Neural progenitor cell (in vitro differentiated cells): ENCODE data around the gene RDH11.

Source experiments
- CTCF ChIP-seq: fragments of 200-600 bp; sonication (generic); IDR thresholded peaks from 2 replicates; pipeline ENCODE4 v1.5.1; 2017; ENCODE audit warnings: antibody characterized with exemption, mild to moderate bottlenecking
- EZH2 ChIP-seq: fragments of 200-600 bp; sonication (generic); IDR thresholded peaks from 2 replicates; pipeline ENCODE4 v1.6.1; 2017; ENCODE audit warnings: antibody characterized with exemption, mild to moderate bottlenecking, moderate library complexity

DNA sequence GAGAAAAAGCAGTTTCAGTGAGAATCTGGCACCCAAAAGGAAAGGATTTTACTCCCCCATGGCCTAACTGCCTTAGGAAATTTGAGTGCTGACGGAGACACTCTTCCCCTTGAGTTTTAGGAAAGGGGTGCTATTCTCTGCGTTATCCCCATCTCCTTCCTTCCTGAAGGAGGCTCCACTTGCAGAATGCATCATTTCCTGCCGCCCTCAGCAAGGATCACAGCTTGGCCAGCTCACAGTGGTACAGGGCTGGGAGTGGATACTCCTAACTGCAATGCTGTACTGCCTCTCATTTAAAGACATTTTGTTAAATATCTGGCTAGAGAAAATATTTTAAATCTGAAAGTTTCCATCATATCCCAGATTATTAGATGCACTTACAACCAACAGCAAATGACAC is 39.1 kb upstream of the RDH11 start:
- TF ChIP-seq CTCF (peak; percentile 24), EZH2 (no peak)
